ENCODE measurements around the gene SPATS1.

SPATS1 gene

GRCh38 chr6:44300292-44300823, 42.1 kb upstream of the SPATS1 start:
- DNase-seq (ENCODE audit: low read depth in 1 of 2, low spot score in 1 of 2): no peak
- H3K27ac ChIP-seq (replicated peaks): no peak overlapping the region
- no peak overlapping the region for H3K4me3 ChIP-seq (replicated peaks; ENCODE audit: insufficient read depth, low read length)
- peaks cover 19% of the 10 kb centered on the region for H3K27me3 ChIP-seq (ENCODE audit: insufficient read depth, poor library complexity, severe bottlenecking)
- TF ChIP-seq REST (IDR thresholded peaks at IDR 0.05; ENCODE audit: insufficient replicate concordance, low read depth) (no peak), GABPA (IDR thresholded peaks at IDR 0.05; ENCODE audit: low read depth) (no peak), POLR2AphosphoS5 (IDR thresholded peaks at IDR 0.05; ENCODE audit: low read depth) (no peak), SPI1 (IDR thresholded peaks at IDR 0.05; ENCODE audit: borderline replicate concordance, low read depth) (no peak), CTCF (IDR thresholded peaks at IDR 0.05; ENCODE audit: insufficient read depth, low read length) (no peak)

- no peak overlapping the region for H3K4me3 ChIP-seq (replicated peaks; ENCODE audit: insufficient read depth, low read length)
- no peak for DNase-seq (ENCODE audit: low read depth in 1 of 2, low spot score in 1 of 2)
- H3K27ac ChIP-seq (replicated peaks): no peak overlapping the region
- TF ChIP-seq SPI1 (IDR thresholded peaks at IDR 0.05; ENCODE audit: borderline replicate concordance, low read depth) (no peak), REST (IDR thresholded peaks at IDR 0.05; ENCODE audit: insufficient replicate concordance, low read depth) (no peak), CTCF (IDR thresholded peaks at IDR 0.05; ENCODE audit: insufficient read depth, low read length) (no peak), GABPA (IDR thresholded peaks at IDR 0.05; ENCODE audit: low read depth) (no peak), POLR2AphosphoS5 (IDR thresholded peaks at IDR 0.05; ENCODE audit: low read depth) (no peak)
- H3K27me3 ChIP-seq (ENCODE audit: insufficient read depth, poor library complexity, severe bottlenecking): peaks cover 15% of the 10 kb centered on the region
Observed at GRCh38 chr6:44301106-44301505, 41.3 kb upstream of the SPATS1 start.

GRCh38 chr6:44301782-44302564, 40.5 kb upstream of the SPATS1 start:
- no peak for DNase-seq (ENCODE audit: low read depth in 1 of 2, low spot score in 1 of 2)
- Histone ChIP-seq H3K27ac (replicated peaks) (no peak overlapping the region), H3K4me3 (replicated peaks; ENCODE audit: insufficient read depth, low read length) (no peak overlapping the region), H3K27me3 (ENCODE audit: insufficient read depth, poor library complexity, severe bottlenecking) (peaks cover 8% of the 10 kb centered on the region)
- TF ChIP-seq SPI1 (IDR thresholded peaks at IDR 0.05; ENCODE audit: borderline replicate concordance, low read depth) (no peak), REST (IDR thresholded peaks at IDR 0.05; ENCODE audit: insufficient replicate concordance, low read depth) (no peak), POLR2AphosphoS5 (IDR thresholded peaks at IDR 0.05; ENCODE audit: low read depth) (no peak), GABPA (IDR thresholded peaks at IDR 0.05; ENCODE audit: low read depth) (no peak), CTCF (IDR thresholded peaks at IDR 0.05; ENCODE audit: insufficient read depth, low read length) (no peak)
